Measurements from ENCODE around the gene PML. TPM values are rescaled to one million over a fixed set of nuclear protein-coding genes. Genes with fewer than 3 reads are reported as not detected.

Gene PML
- total RNA-seq, 1 experiment from 2014 or later = 67.2 TPM

DNA sequence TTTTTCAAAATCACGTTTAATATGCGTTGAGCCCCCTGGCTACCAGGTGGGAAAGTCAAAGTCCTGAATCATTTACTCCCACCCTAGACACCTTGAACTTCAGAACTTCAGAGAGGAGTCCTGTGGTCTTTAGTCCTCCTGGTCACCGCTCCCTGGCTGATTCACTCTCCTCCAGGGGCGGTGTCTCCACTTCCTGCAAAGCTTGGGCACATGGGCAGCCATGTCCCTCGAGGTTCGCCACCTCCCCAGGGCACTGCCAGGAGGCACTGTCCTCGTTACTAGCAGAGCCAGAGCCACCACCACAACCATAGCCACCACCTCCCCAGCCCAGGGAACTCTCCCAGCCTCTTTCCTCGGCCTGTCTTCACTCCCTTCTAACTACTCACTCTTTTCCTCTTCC is 37.2 kb upstream of the PML start:
- no peaks in the 10 kb centered on the region for H3K79me2 ChIP-seq (ENCODE audit: low read depth)
- H3K27ac ChIP-seq = peak overlapping the region; percentile 83
- no peaks in the 10 kb centered on the region for H3K9me2 ChIP-seq (ENCODE audit: insufficient read depth)
- H3F3A ChIP-seq (ENCODE audit: insufficient read depth, low read depth) = peaks cover 34% of the 10 kb centered on the region; the same call in 1 of the 2 replicates
- peaks cover 49% of the 10 kb centered on the region for H3K4me1 ChIP-seq (replicated peaks; ENCODE audit: insufficient read depth)
- H3K27me3 ChIP-seq (ENCODE audit: insufficient read depth, low read depth) = no peaks in the 10 kb centered on the region
- H3K9me3 ChIP-seq (ENCODE audit: insufficient read depth, low read depth) = no peaks in the 10 kb centered on the region
- DNase-seq = peak; percentile 46 to 63
- ChIA-PET CTCF (interaction anchor here (0.7 to 1.6 kb wide), 2 partner anchors 59 to 96 kb away, joined by 3 read pairs; no protein-coding TSS in a partner anchor), POLR2A (ENCODE audit: unreplicated experiment) (no interaction called here)
- peak overlapping the region; percentile 29; the same call in 1 of the 2 replicates for H3K4me3 ChIP-seq
- peak overlapping the region; percentile 59 for H3K4me2 ChIP-seq
- no peaks in the 10 kb centered on the region for H3K36me3 ChIP-seq (ENCODE audit: low read depth)
- TF ChIP-seq, protein P1, sequence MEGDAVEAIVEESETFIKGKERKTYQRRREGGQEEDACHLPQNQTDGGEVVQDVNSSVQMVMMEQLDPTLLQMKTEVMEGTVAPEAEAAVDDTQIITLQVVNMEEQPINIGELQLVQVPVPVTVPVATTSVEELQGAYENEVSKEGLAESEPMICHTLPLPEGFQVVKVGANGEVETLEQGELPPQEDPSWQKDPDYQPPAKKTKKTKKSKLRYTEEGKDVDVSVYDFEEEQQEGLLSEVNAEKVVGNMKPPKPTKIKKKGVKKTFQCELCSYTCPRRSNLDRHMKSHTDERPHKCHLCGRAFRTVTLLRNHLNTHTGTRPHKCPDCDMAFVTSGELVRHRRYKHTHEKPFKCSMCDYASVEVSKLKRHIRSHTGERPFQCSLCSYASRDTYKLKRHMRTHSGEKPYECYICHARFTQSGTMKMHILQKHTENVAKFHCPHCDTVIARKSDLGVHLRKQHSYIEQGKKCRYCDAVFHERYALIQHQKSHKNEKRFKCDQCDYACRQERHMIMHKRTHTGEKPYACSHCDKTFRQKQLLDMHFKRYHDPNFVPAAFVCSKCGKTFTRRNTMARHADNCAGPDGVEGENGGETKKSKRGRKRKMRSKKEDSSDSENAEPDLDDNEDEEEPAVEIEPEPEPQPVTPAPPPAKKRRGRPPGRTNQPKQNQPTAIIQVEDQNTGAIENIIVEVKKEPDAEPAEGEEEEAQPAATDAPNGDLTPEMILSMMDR (conservative IDR thresholded peaks at IDR 0.05) = no peak
- TF ChIP-seq EZH2 (IDR thresholded peaks at IDR 0.05; ENCODE audit: low read depth) = no peak
- no peak overlapping the region for H2AFZ ChIP-seq
- intact Hi-C loops (cut with micrococcal nuclease; ENCODE audit: unreplicated experiment) = loop anchor here (5.0 kb wide), 1 partner anchor 170 kb away; no protein-coding TSS in a partner anchor
- no peaks in the 10 kb centered on the region for H4K20me1 ChIP-seq (ENCODE audit: insufficient read depth)
- TSS peak; percentile 60 for BruUV-seq (replicated peaks)

DNA sequence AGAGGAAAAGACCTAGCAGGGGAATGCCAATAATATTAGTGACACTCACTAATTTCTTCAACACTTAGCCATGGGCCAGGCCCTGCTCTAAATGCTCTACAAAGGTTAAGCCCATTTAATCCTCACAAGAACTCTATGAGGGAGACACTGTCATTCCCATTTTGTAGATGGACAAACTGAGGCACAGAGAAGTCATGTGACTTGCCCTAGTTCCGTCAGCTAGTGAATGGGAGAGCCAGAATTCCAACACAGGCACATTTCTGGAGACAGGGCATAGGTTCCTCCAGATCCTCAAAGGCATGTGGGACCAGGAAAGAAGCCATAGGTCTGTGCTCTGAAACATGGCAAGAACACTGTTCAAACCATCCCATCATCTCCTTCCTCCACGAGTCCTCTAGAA is 36.7 kb upstream of the PML start:
- Histone ChIP-seq H3K9me2 (ENCODE audit: insufficient read depth) (no peaks in the 10 kb centered on the region), H3F3A (ENCODE audit: insufficient read depth, low read depth) (peaks cover 34% of the 10 kb centered on the region; the same call in 1 of the 2 replicates), H3K36me3 (ENCODE audit: low read depth) (no peaks in the 10 kb centered on the region), H2AFZ (no peak overlapping the region), H3K79me2 (ENCODE audit: low read depth) (no peaks in the 10 kb centered on the region), H3K4me1 (replicated peaks; ENCODE audit: insufficient read depth) (peaks cover 49% of the 10 kb centered on the region), H4K20me1 (ENCODE audit: insufficient read depth) (no peaks in the 10 kb centered on the region), H3K9me3 (ENCODE audit: insufficient read depth, low read depth) (no peaks in the 10 kb centered on the region), H3K27ac (peak overlapping the region; percentile 83), H3K27me3 (ENCODE audit: insufficient read depth, low read depth) (no peaks in the 10 kb centered on the region), H3K4me2 (peak overlapping the region; percentile 59), H3K4me3 (no peak overlapping the region)
- no TSS peak for BruUV-seq (replicated peaks)
- DNase-seq = no peak
- CTCF ChIA-PET = no interaction called here
- intact Hi-C loops (cut with micrococcal nuclease; ENCODE audit: unreplicated experiment) = loop anchor here (5.0 kb wide), 1 partner anchor 170 kb away; no protein-coding TSS in a partner anchor
- TF ChIP-seq, protein P1 (conservative IDR thresholded peaks at IDR 0.05) = no peak
- no peak for TF ChIP-seq EZH2 (IDR thresholded peaks at IDR 0.05; ENCODE audit: low read depth)
- POLR2A ChIA-PET (ENCODE audit: unreplicated experiment) = no interaction called here

DNA sequence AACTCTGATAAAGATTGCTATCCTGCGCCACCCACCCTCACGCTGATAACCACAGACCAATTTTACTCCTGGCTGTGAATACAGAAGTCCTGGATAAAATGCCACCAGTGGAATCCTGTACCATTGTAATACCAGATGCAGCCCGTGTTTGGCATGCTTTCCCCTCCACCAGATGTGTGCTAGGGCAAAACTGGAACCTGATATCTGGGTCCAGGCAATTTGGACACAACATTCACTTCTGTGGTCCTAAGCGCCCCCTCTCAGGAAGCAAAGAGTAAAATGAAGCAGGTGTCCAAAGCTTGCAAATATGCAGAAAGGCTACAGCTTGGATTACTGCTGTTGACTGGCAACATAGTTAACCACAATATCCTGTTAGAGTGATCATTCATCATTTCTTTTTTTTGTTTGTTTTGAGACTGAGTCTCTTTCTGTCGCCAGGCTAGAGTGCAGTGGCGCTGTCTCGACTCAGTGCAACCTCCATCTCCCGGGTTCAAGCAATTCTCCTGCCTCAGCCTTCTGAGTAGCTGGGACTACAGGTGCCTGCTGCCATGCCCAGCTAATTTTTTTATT is 35.4 kb upstream of the PML start:
- Histone ChIP-seq H3F3A (ENCODE audit: insufficient read depth, low read depth) (peaks cover 34% of the 10 kb centered on the region; the same call in 1 of the 2 replicates), H3K27ac (peak overlapping the region; percentile 83; the same call in 1 of the 2 replicates), H3K27me3 (ENCODE audit: insufficient read depth, low read depth) (no peaks in the 10 kb centered on the region), H3K9me3 (ENCODE audit: insufficient read depth, low read depth) (no peaks in the 10 kb centered on the region), H3K4me1 (replicated peaks; ENCODE audit: insufficient read depth) (peaks cover 49% of the 10 kb centered on the region), H3K4me3 (no peak overlapping the region), H3K9me2 (ENCODE audit: insufficient read depth) (no peaks in the 10 kb centered on the region), H4K20me1 (ENCODE audit: insufficient read depth) (no peaks in the 10 kb centered on the region), H3K36me3 (ENCODE audit: low read depth) (no peaks in the 10 kb centered on the region), H3K4me2 (peak overlapping the region; percentile 59), H3K79me2 (ENCODE audit: low read depth) (no peaks in the 10 kb centered on the region), H2AFZ (no peak overlapping the region)
- peak in 1 of 2 experiments; percentile 69 for DNase-seq
- ChIA-PET CTCF (no interaction called here), POLR2A (ENCODE audit: unreplicated experiment) (no interaction called here)
- intact Hi-C loops (cut with micrococcal nuclease; ENCODE audit: unreplicated experiment) = loop anchor here (5.0 kb wide), 1 partner anchor 168 kb away; no protein-coding TSS in a partner anchor
- TF ChIP-seq, protein P1 (conservative IDR thresholded peaks at IDR 0.05) = no peak; the same call in 1 of the 2 replicates
- TF ChIP-seq EZH2 (IDR thresholded peaks at IDR 0.05; ENCODE audit: low read depth) = no peak
- no TSS peak for BruUV-seq (replicated peaks)

All from PC-9 (cell line).